ENCODE measurements around the gene NEDD8. TPM values are rescaled to one million over a fixed set of nuclear protein-coding genes. Genes with fewer than 3 reads are reported as not detected.

Gene NEDD8
- total RNA-seq, 1 donor from 2014 or later = 131 TPM

DNA sequence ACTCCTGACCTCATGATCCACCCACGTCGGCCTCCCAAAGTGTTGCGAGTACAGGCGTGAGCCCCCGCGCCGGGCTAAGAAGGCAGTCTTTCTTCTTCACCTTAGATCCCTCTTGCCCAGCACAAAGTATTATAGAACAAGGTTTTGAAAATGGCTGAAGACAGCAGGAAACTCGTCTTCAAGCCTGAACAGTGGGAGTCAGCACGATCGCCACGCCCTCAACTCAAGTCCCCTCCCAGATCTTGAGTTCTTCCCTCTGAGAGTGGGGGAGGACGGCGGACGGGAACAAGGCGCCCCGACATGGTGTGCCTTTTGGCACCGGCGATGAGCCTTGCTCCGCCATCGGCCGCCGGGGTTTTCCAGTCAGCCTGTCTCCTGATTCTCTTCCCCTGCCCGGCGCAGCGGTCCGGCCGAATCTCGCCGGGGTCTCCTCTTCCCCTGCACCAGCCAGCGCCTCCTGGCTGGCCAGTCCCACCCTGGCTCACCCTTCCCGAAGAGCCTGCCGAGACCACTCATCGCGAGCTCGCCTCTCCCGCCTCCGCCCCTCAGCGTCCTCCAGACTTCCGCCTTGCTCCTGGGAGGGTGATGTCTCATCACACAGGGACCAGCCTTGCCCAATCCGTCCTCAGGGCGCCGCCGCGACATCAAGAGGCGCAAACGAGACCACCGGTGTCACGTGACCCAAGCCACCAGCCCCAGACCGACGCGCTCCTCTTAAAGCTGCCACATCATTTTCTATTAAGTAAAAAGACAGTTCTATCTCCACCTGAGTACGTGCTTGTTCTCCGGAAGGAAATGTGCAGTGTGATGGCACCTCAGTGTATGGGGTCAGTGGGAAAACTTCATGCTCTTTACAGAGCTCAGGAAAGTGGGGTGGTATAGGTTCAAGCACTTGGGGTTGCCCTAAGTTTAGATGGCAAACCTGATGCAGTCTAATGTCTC lies 19.0 kb downstream of the NEDD8 start, which contains the start of gene CHMP4A:
CHMP4A (minus strand) TSS at position 565 of the 942 bp plus-strand sequence; CDS start at position 516, 49 bp downstream.
- no peak for FAIRE-seq
- TF ChIP-seq, protein P1, sequence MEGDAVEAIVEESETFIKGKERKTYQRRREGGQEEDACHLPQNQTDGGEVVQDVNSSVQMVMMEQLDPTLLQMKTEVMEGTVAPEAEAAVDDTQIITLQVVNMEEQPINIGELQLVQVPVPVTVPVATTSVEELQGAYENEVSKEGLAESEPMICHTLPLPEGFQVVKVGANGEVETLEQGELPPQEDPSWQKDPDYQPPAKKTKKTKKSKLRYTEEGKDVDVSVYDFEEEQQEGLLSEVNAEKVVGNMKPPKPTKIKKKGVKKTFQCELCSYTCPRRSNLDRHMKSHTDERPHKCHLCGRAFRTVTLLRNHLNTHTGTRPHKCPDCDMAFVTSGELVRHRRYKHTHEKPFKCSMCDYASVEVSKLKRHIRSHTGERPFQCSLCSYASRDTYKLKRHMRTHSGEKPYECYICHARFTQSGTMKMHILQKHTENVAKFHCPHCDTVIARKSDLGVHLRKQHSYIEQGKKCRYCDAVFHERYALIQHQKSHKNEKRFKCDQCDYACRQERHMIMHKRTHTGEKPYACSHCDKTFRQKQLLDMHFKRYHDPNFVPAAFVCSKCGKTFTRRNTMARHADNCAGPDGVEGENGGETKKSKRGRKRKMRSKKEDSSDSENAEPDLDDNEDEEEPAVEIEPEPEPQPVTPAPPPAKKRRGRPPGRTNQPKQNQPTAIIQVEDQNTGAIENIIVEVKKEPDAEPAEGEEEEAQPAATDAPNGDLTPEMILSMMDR (IDR thresholded peaks at IDR 0.05; ENCODE audit: insufficient read depth, low read length, severe bottlenecking) = no peak
- Histone ChIP-seq H3K4me3 (ENCODE audit: low read depth, low read length) (peak within 1 kb of the TSS; percentile 69), H3K27me3 (ENCODE audit: control insufficient read depth, insufficient read depth, low read length) (no peaks in the 10 kb centered on the region), H3K36me3 (ENCODE audit: control insufficient read depth, insufficient read depth, low read length) (peaks cover 16% of the 10 kb centered on the region)
- DNase-seq (ENCODE audit: low read depth) = peak; percentile 93

DNA sequence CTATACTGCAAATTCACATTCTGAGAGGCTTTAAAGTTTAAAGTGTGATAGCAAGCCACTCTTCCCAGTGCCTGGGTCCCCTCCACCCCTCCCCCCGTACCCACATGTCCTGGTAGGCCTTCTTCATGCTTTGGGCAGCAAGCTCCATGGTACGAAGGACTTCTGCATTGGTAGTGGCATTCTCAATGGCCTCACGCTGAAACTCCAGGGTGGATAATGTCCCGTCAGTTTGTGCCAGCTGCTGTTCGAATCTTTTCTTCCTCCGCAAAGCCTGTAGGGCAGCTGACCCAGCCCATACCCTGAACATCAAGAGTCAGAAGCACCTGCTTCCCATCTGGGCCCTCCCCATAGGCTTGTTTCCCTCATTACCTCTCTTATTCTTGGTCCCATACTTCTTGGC lies 20.9 kb downstream of the NEDD8 start:
- no peak for DNase-seq (ENCODE audit: low read depth)
- TF ChIP-seq, protein P1 (IDR thresholded peaks at IDR 0.05; ENCODE audit: insufficient read depth, low read length, severe bottlenecking) = no peak
- peaks cover 16% of the 10 kb centered on the region for H3K36me3 ChIP-seq (ENCODE audit: control insufficient read depth, insufficient read depth, low read length)
- FAIRE-seq = no peak
- H3K27me3 ChIP-seq (ENCODE audit: control insufficient read depth, insufficient read depth, low read length) = no peaks in the 10 kb centered on the region
- H3K4me3 ChIP-seq (ENCODE audit: low read depth, low read length) = no peak overlapping the region

DNA sequence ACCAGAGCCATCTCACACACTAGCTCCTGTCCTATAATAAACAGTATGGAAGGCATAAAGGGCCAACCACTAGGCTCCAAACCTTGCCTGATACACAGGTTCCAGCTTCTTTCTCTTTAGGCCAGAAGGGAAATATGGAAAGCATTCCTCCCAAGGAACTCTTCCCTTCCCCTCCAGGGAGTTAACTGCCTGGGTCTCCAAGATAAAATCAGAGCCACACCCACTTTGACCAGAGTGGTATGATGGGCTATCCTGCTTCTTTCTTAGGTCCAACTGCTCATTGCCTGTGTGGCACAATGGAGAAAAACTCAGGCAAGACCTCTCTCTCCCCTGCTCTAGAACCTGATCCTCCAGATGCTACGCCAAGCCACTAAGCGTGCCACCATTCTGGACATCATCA lies 24.5 kb downstream of the NEDD8 start:
- no peak overlapping the region for H3K4me3 ChIP-seq (ENCODE audit: low read depth, low read length)
- no peak for FAIRE-seq
- DNase-seq (ENCODE audit: low read depth) = no peak
- TF ChIP-seq, protein P1 (IDR thresholded peaks at IDR 0.05; ENCODE audit: insufficient read depth, low read length, severe bottlenecking) = no peak
- H3K27me3 ChIP-seq (ENCODE audit: control insufficient read depth, insufficient read depth, low read length) = no peaks in the 10 kb centered on the region
- H3K36me3 ChIP-seq (ENCODE audit: control insufficient read depth, insufficient read depth, low read length) = peaks cover 17% of the 10 kb centered on the region

DNA sequence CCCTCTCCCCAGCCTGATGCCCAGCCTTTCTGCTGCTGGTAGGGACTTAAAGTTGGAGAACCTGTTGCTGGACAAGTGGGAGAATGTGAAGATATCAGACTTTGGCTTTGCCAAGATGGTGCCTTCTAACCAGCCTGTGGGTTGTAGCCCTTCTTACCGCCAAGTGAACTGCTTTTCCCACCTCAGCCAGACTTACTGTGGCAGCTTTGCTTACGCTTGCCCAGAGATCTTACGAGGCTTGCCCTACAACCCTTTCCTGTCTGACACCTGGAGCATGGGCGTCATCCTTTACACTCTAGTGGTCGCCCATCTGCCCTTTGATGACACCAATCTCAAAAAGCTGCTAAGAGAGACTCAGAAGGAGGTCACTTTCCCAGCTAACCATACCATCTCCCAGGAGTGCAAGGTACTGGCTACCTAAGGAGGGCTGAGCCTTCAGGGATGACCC lies 25.0 kb downstream of the NEDD8 start:
- no peaks in the 10 kb centered on the region for H3K27me3 ChIP-seq (ENCODE audit: control insufficient read depth, insufficient read depth, low read length)
- FAIRE-seq (no peak), DNase-seq (ENCODE audit: low read depth) (no peak)
- H3K36me3 ChIP-seq (ENCODE audit: control insufficient read depth, insufficient read depth, low read length) = peaks cover 17% of the 10 kb centered on the region
- no peak overlapping the region for H3K4me3 ChIP-seq (ENCODE audit: low read depth, low read length)
- TF ChIP-seq, protein P1 (IDR thresholded peaks at IDR 0.05; ENCODE audit: insufficient read depth, low read length, severe bottlenecking) = no peak

DNA sequence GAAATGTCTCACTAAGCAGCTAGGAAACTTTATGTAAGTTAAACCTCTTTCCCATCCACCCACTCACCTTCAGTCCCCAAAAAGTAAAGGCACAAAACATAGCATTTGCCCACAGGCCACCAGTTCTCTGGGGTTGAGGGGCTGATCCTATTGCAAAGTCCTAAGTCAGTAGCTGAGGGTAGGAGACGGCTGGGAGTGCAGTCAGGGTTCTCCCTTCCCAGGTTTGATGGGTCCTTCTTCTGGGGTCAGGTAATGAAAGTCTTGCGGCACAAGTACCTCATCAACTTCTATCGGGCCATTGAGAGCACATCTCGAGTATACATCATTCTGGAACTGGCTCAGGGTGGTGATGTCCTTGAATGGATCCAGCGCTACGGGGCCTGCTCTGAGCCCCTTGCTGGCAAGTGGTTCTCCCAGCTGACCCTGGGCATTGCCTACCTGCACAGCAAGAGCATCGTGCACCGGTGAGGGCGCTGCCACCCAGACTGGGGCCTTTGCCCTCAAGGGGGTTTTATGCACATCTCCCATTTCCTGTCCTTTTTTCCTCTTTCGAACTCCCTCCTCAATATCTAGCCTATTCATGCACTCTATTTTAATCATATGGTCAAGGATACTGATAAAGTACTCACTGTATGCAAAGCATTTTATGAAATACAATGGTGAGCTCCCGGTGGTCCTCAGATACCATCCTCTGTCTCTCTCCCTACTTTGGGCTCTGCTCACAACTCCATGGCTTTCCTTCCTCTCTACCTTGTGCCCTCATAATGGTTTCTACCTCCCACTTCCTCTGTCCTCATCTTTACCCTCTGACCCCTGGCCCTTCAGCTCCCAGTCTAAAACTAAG lies 25.7 kb downstream of the NEDD8 start:
- H3K27me3 ChIP-seq (ENCODE audit: control insufficient read depth, insufficient read depth, low read length) = no peaks in the 10 kb centered on the region
- H3K36me3 ChIP-seq (ENCODE audit: control insufficient read depth, insufficient read depth, low read length) = peaks cover 19% of the 10 kb centered on the region
- DNase-seq (ENCODE audit: low read depth) = no peak
- FAIRE-seq = no peak
- TF ChIP-seq, protein P1 (IDR thresholded peaks at IDR 0.05; ENCODE audit: insufficient read depth, low read length, severe bottlenecking) = no peak
- no peak overlapping the region for H3K4me3 ChIP-seq (ENCODE audit: low read depth, low read length)
